Stimulated activated effector memory CD8-positive, alpha-beta T cell treated with anti-CD3 and anti-CD28 coated beads, Interleukin-12 subunit alpha, Interleukin-12 subunit beta, amount 100 ng/mL, for 72 hours (primary cell): Measurements from ENCODE around the gene MRPS17.
"Not testable (repeated sequence)": the region's sequence is repeated elsewhere in the genome, so short reads cannot be mapped to it uniquely, and the experiment has no call there.

ENCODE experiments used
- ATAC-seq: fragments of 150-1000 bp; cut with Tn5 transposase; 2 replicates; pipeline ENCODE4 v1.10.0; 2021
- DNase-seq, 2 donors: peaks; one replicate each; pipeline ENCODE4 v3.0.0; 2021 to 2022; ENCODE audit warnings: low spot score in 2 of 2
- H3K27ac Mint-ChIP-seq: one replicate; pipeline ENCODE4 v1.8.0; 2022; ENCODE audit warnings: mild to moderate bottlenecking, mixed read lengths
- H3K36me3 Mint-ChIP-seq: one replicate; pipeline ENCODE4 v1.8.0; 2022; ENCODE audit warnings: mild to moderate bottlenecking, mixed read lengths
- H3K4me1 Mint-ChIP-seq: one replicate; pipeline ENCODE4 v1.8.0; 2022; ENCODE audit warnings: mixed read lengths
- H3K4me3 Mint-ChIP-seq: one replicate; pipeline ENCODE4 v1.8.0; 2022; ENCODE audit warnings: mild to moderate bottlenecking, mixed read lengths
- H3K9me3 Mint-ChIP-seq: one replicate; pipeline ENCODE4 v1.8.0; 2022; ENCODE audit warnings: mixed read lengths

The MRPS17 gene

GRCh38 chr7:55951637-55952351 is at the start of gene MRPS17:
Gene MRPS17 (plus strand): TSS chr7:55951877. CDS start chr7:55953196, 1,319 bp downstream.
- peaks cover 17% of the 10 kb centered on the region for H3K4me1 Mint-ChIP-seq
- no peaks in the 10 kb centered on the region for H3K9me3 Mint-ChIP-seq
- peaks cover 54% of the 10 kb centered on the region for H3K36me3 Mint-ChIP-seq
- ATAC-seq (peak; percentile 100), DNase-seq (peak; percentile 81 to 93)
- H3K4me3 Mint-ChIP-seq, result peak within 1 kb of the TSS; percentile 97
- peak within 1 kb of the TSS; percentile 97 for H3K27ac Mint-ChIP-seq

GRCh38 chr7:55903985-55904759 is 47.5 kb upstream of the MRPS17 start:
- no peak overlapping the region for H3K27ac Mint-ChIP-seq
- H3K36me3 Mint-ChIP-seq, result no peaks in the 10 kb centered on the region
- no peaks in the 10 kb centered on the region for H3K4me1 Mint-ChIP-seq
- peaks cover 2% of the 10 kb centered on the region for H3K9me3 Mint-ChIP-seq
- H3K4me3 Mint-ChIP-seq, result no peak overlapping the region
- DNase-seq (no peak), ATAC-seq (no peak)

- no peak for ATAC-seq
- no peak for DNase-seq
- Mint-ChIP-seq H3K36me3 (peaks cover 8% of the 10 kb centered on the region), H3K4me3 (no peak overlapping the region), H3K9me3 (no peaks in the 10 kb centered on the region), H3K27ac (no peak overlapping the region), H3K4me1 (no peaks in the 10 kb centered on the region)
These were observed 38.9 kb upstream of the MRPS17 start for GRCh38 chr7:55912748-55913158.

GRCh38 chr7:55917771-55918170 is 33.9 kb upstream of the MRPS17 start:
- Mint-ChIP-seq H3K4me1 (no peaks in the 10 kb centered on the region), H3K27ac (no peak overlapping the region), H3K9me3 (no peaks in the 10 kb centered on the region), H3K4me3 (no peak overlapping the region), H3K36me3 (peaks cover 3% of the 10 kb centered on the region)
- DNase-seq (no peak), ATAC-seq (no peak)

- no peak overlapping the region for H3K27ac Mint-ChIP-seq
- H3K4me3 Mint-ChIP-seq, result no peak overlapping the region
- H3K4me1 Mint-ChIP-seq, result no peaks in the 10 kb centered on the region
- H3K9me3 Mint-ChIP-seq, result no peaks in the 10 kb centered on the region
- DNase-seq (no peak), ATAC-seq (no peak)
- no peaks in the 10 kb centered on the region for H3K36me3 Mint-ChIP-seq
These were observed 23.5 kb upstream of the MRPS17 start for GRCh38 chr7:55928006-55928767.

- Mint-ChIP-seq H3K27ac (no peak overlapping the region), H3K9me3 (no peaks in the 10 kb centered on the region), H3K4me3 (no peak overlapping the region), H3K36me3 (no peaks in the 10 kb centered on the region), H3K4me1 (no peaks in the 10 kb centered on the region)
- ATAC-seq (no peak), DNase-seq (no peak)
These were observed 20.1 kb upstream of the MRPS17 start for GRCh38 chr7:55931421-55932151.

GRCh38 chr7:55939514-55940123 is 12.1 kb upstream of the MRPS17 start:
- H3K4me3 Mint-ChIP-seq, result no peak overlapping the region
- no peak for ATAC-seq
- no peak overlapping the region for H3K27ac Mint-ChIP-seq
- no peak for DNase-seq
- no peaks in the 10 kb centered on the region for H3K36me3 Mint-ChIP-seq
- no peaks in the 10 kb centered on the region for H3K4me1 Mint-ChIP-seq
- peaks cover 20% of the 10 kb centered on the region for H3K9me3 Mint-ChIP-seq

GRCh38 chr7:55946545-55946944 is 5.1 kb upstream of the MRPS17 start:
- no peak for ATAC-seq
- Mint-ChIP-seq H3K27ac (no peak overlapping the region), H3K4me1 (peaks cover 2% of the 10 kb centered on the region), H3K36me3 (peaks cover 2% of the 10 kb centered on the region), H3K9me3 (peaks cover 9% of the 10 kb centered on the region), H3K4me3 (no peak overlapping the region)
- DNase-seq, result no peak

- Mint-ChIP-seq H3K27ac (peak overlapping the region; percentile 97), H3K36me3 (peaks cover 55% of the 10 kb centered on the region), H3K4me1 (peaks cover 20% of the 10 kb centered on the region), H3K4me3 (peak overlapping the region; percentile 97)
- ATAC-seq, result peak; percentile 3
- H3K9me3 Mint-ChIP-seq, DNase-seq: not testable (repeated sequence)
These were observed 635 bp downstream of the MRPS17 start for GRCh38 chr7:55952352-55952671.

GRCh38 chr7:55953707-55954475 is 2.2 kb downstream of the MRPS17 start:
- peak overlapping the region; percentile 13 for H3K27ac Mint-ChIP-seq
- ATAC-seq (no peak), DNase-seq (no peak)
- no peaks in the 10 kb centered on the region for H3K9me3 Mint-ChIP-seq
- peaks cover 55% of the 10 kb centered on the region for H3K36me3 Mint-ChIP-seq
- H3K4me1 Mint-ChIP-seq, result peaks cover 21% of the 10 kb centered on the region
- H3K4me3 Mint-ChIP-seq, result peak overlapping the region; percentile 97

GRCh38 chr7:55957190-55957589 is 5.5 kb downstream of the MRPS17 start:
- ATAC-seq (no peak), DNase-seq (no peak)
- Mint-ChIP-seq H3K27ac (peak overlapping the region; percentile 7), H3K9me3 (no peaks in the 10 kb centered on the region), H3K36me3 (peaks cover 47% of the 10 kb centered on the region), H3K4me1 (peaks cover 14% of the 10 kb centered on the region), H3K4me3 (no peak overlapping the region)

GRCh38 chr7:55962014-55962413 is 10.3 kb downstream of the MRPS17 start:
- H3K4me3 Mint-ChIP-seq, result no peak overlapping the region
- ATAC-seq, result no peak
- H3K9me3 Mint-ChIP-seq, result no peaks in the 10 kb centered on the region
- peak overlapping the region; percentile 79 for H3K27ac Mint-ChIP-seq
- H3K36me3 Mint-ChIP-seq, result peaks cover 8% of the 10 kb centered on the region
- DNase-seq, result no peak
- peaks cover 23% of the 10 kb centered on the region for H3K4me1 Mint-ChIP-seq

- peaks cover 23% of the 10 kb centered on the region for H3K4me1 Mint-ChIP-seq
- ATAC-seq (no peak), DNase-seq (no peak)
- H3K9me3 Mint-ChIP-seq, result no peaks in the 10 kb centered on the region
- H3K4me3 Mint-ChIP-seq, result peak overlapping the region; percentile 61
- H3K36me3 Mint-ChIP-seq, result peaks cover 8% of the 10 kb centered on the region
- peak overlapping the region; percentile 92 for H3K27ac Mint-ChIP-seq
These were observed 12.0 kb downstream of the MRPS17 start for GRCh38 chr7:55963584-55964168.
